IPS-18c (cell line): ENCODE measurements around the gene SLC4A3.
"Not testable (repeated sequence)": the region's sequence is repeated elsewhere in the genome, so short reads cannot be mapped to it uniquely, and the experiment has no call there.

Source experiments
- H3K4me3 ChIP-seq: 2 replicates; pipeline ENCODE4 v1.7.0; 2013; ENCODE audit warnings: low read depth, mild to moderate bottlenecking, low read length, moderate library complexity; ENCODE audit not compliant: insufficient read depth
- H3K9me3 ChIP-seq: one replicate; pipeline ENCODE4 v1.6.1; 2013; ENCODE audit warnings: mild to moderate bottlenecking, low read length, moderate library complexity; ENCODE audit not compliant: control insufficient read depth, insufficient read depth

SLC4A3 gene

DNA sequence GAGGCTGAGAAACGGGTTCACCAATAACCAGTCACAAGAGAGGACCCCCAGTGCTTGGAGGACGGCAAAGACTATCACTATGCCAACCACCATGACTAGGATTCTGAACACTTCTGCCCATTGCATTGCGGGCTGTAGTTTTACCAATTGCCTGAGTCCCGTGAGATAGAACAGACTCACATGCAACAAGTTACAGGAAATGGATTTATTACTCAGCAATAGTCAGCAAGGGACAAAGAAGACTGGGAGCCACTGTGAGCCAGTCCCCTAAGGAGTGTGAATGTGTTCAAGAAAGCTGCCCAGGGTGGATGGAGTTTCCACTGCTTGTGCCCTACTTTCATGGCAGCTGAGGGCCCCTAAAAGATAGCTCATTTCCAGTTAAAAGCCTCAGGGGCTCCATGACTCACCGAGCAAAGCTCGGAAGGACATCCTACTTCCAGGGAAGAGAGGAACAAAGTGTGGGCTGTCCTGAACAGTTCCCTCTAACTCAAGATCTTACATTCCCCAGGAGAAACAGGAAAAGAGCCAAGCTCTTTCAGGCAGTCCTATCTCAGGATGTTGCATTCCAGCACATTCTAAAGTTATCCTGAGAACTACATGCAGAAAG, 54.4 kb downstream of the SLC4A3 start:
- Histone ChIP-seq H3K9me3 (no peaks in the 10 kb centered on the region), H3K4me3 (no peak overlapping the region)

DNA sequence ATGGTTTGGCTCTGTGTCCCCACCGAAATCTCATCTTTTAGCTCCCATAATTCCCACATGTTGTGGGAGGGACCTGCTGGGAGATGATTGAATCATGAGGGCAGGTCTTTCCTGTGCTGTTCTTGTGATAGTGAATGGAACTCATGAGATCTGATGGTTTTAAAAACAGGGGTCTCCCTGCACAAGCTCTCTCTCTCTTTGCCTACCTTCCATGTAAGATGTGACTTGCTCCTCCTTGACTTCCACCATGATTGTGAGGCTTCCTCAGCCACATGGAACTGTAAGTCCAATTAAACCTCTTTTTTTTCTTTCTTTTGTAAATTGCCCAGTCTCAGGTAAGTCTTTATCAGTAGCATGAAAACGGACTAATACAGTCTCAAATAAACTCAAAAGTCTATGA, 56.0 kb downstream of the SLC4A3 start:
- not testable (repeated sequence) for H3K9me3 ChIP-seq, H3K4me3 ChIP-seq

DNA sequence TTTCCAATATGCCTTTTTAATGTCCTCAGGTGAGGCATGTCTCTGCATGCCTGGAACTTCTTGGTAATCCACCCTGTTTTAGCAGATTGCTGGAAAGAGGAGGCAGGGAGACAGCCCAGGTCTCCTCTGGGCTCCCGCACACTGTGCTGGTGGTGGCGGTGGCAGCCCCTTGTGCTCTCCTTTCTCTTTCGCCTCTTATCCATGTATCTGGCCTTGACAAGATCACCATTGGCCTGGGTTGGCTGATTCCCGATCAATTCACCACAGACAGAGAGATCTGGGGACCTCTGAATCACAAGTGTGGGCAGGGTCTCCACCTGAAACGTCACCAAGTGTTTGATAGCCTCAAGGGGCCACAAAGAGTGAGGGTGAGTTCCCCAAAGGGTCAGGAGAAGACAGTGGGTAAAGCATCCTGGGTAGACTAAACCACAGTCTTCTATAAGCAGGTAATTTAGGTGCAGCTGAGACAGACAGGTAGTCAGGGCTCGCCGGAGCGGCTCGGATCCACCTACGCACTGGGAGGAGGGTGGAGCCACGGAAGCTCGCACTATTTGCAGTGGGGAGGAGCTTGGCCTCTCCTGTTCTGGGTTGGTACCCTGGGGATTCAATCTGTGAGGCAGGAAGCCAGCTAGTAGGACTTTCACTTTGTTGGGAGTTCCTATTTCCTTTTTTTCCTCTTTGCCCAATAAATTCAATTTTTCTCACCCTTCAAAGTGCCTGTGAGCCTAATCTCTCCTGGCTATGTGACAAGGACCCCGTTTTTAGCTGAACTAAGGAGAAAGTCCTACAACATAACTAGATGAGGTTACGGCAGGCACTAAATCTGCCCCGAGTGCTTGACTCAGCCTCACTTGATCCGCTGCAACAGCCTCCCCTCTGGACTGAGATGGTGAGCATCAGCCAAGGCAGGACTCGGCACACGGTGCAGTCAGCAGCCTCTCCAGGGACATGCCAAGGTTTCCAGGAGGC, 57.6 kb downstream of the SLC4A3 start:
- Histone ChIP-seq H3K9me3 (no peaks in the 10 kb centered on the region), H3K4me3 (no peak overlapping the region; the same call in 1 of the 2 replicates)

DNA sequence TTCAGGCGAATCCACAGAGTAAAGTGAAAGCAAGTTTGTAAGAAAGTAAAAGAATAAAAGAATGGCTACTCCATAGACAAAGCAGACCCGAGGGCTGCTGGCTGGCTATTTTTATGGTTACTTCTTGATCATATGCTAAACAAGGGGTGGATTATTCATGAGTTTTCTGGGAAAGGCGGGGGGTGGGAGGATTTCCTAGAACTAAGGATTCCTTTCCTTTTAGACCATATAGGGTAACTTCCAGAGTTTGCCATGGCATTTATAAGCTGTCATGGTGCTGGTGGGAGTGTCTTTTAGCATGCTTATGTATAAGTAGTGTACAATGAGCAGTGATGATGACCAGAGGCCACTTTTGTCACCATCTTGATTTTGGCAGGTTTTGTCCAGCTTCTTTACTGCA, 59.8 kb downstream of the SLC4A3 start:
- Histone ChIP-seq H3K4me3 (no peak overlapping the region), H3K9me3 (no peaks in the 10 kb centered on the region)

GRCh38 chr2:219687882-219688559, 60.6 kb downstream of the SLC4A3 start:
- Histone ChIP-seq H3K9me3 (no peaks in the 10 kb centered on the region), H3K4me3 (no peak overlapping the region)

DNA sequence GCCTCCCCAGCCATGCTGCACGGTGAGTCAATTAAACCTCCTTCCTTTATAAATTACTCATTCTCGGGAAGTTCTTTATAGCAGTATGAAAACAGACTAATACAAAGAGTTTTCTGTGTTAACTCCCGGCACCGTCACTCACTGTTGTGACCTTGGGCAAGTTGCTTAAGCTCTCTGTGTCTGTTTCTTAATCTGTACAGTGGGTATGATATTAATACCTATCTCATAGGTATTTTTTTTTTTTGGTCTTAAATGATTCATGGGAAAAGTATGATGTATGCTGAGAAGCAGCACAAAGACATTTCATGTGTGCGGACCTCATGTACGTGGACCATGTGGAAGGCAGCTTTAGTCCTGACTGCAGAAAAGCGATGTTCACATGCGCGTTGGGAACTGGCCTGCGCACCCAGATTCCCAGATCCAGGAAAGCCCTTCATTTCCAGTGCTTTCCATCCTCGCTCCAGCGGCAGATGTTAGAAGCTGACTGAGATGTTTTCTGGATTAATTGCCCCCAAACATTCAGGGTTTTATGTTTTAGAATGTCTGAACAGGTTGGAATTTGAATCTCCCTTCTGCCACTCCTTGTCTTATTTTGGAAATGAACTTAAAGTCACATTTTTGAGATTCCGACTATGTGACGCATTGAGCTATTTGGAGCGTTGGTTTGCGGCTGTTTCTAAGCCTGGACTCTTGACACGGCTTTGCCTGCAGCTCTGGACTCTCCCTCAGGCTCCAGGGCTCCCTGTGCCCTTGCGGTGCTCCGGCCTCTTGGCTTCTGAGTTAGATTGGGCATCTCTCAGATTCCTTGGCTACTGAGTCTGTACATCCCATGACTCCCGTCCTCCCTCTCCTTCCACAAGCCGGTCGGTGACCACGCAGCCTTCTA, 61.4 kb downstream of the SLC4A3 start:
- Histone ChIP-seq H3K9me3 (no peaks in the 10 kb centered on the region), H3K4me3 (no peak overlapping the region)

- Histone ChIP-seq H3K9me3 (no peaks in the 10 kb centered on the region), H3K4me3 (no peak overlapping the region)
These were observed 62.5 kb downstream of the SLC4A3 start for GRCh38 chr2:219689676-219690628.

GRCh38 chr2:219691571-219691970, 64.1 kb downstream of the SLC4A3 start:
- H3K4me3 ChIP-seq = no peak overlapping the region
- H3K9me3 ChIP-seq = no peaks in the 10 kb centered on the region
